Neural crest cell (in vitro differentiated cells): ENCODE measurements around the gene KRTAP9-3. TPM values are rescaled to one million over a fixed set of nuclear protein-coding genes. Genes with fewer than 3 reads are reported as not detected.

Experiments
- DNase-seq: peaks from one replicate; pipeline ENCODE4 v3.0.0; 2021; ENCODE audit warnings: low read depth, mixed read lengths, low spot score
- H3K27ac Mint-ChIP-seq: one replicate; pipeline ENCODE4 v1.8.0; 2021; ENCODE audit warnings: mild to moderate bottlenecking, mixed read lengths; ENCODE audit not compliant: unreplicated experiment
- H3K27me3 Mint-ChIP-seq: 2 replicates; pipeline ENCODE4 v1.8.0; 2021; ENCODE audit warnings: low read depth, mild to moderate bottlenecking, mixed read lengths
- H3K36me3 Mint-ChIP-seq: 2 replicates; pipeline ENCODE4 v1.8.0; 2021; ENCODE audit warnings: low read depth, mild to moderate bottlenecking, mixed read lengths
- H3K4me1 Mint-ChIP-seq: 2 replicates; pipeline ENCODE4 v1.8.0; 2021; ENCODE audit warnings: mixed read lengths
- H3K4me3 Mint-ChIP-seq: one replicate; pipeline ENCODE4 v1.8.0; 2021; ENCODE audit warnings: mild to moderate bottlenecking, mixed read lengths
- H3K9me3 Mint-ChIP-seq: 2 replicates; pipeline ENCODE4 v1.8.0; 2021; ENCODE audit warnings: mixed read lengths
- CTCF ChIP-seq: fragments of 200-600 bp; sonication (generic); conservative IDR thresholded peaks from 2 replicates; pipeline ENCODE4 v1.5.0; 2021; ENCODE audit warnings: antibody characterized with exemption, mild to moderate bottlenecking
- total RNA-seq: library from RNA; stranded (reverse); gene quantifications from 2 replicates; pipeline ENCODE4 v1.2.1, GENCODE V29; 2021

Gene KRTAP9-3
- total RNA-seq, 1 donor from 2014 or later: not detected

- H3K27me3 Mint-ChIP-seq: peaks cover 46% of the 10 kb centered on the region
- peaks cover 8% of the 10 kb centered on the region for H3K9me3 Mint-ChIP-seq
- H3K36me3 Mint-ChIP-seq: no peaks in the 10 kb centered on the region
- no peak for TF ChIP-seq CTCF
- H3K4me3 Mint-ChIP-seq: no peak overlapping the region
- no peaks in the 10 kb centered on the region for H3K4me1 Mint-ChIP-seq
- H3K27ac Mint-ChIP-seq: no peak overlapping the region
- no peak for DNase-seq
These were observed 36.2 kb upstream of the KRTAP9-3 start for GRCh38 chr17:41196068-41196467.

- Mint-ChIP-seq H3K36me3 (no peaks in the 10 kb centered on the region), H3K9me3 (peaks cover 5% of the 10 kb centered on the region), H3K27ac (no peak overlapping the region), H3K4me3 (no peak overlapping the region), H3K27me3 (peaks cover 23% of the 10 kb centered on the region), H3K4me1 (no peaks in the 10 kb centered on the region)
- no peak for DNase-seq
- no peak for TF ChIP-seq CTCF
These were observed 32.7 kb upstream of the KRTAP9-3 start for GRCh38 chr17:41199421-41200078.

- no peak overlapping the region for H3K4me3 Mint-ChIP-seq
- no peaks in the 10 kb centered on the region for H3K4me1 Mint-ChIP-seq
- H3K27me3 Mint-ChIP-seq: peaks cover 57% of the 10 kb centered on the region
- H3K36me3 Mint-ChIP-seq: no peaks in the 10 kb centered on the region
- no peak for DNase-seq
- TF ChIP-seq CTCF: no peak
- H3K27ac Mint-ChIP-seq: no peak overlapping the region
- H3K9me3 Mint-ChIP-seq: no peaks in the 10 kb centered on the region
These were observed 20.3 kb upstream of the KRTAP9-3 start for GRCh38 chr17:41211845-41212466.

- H3K27ac Mint-ChIP-seq: no peak overlapping the region
- TF ChIP-seq CTCF: no peak
- no peaks in the 10 kb centered on the region for H3K9me3 Mint-ChIP-seq
- no peaks in the 10 kb centered on the region for H3K4me1 Mint-ChIP-seq
- DNase-seq: no peak
- no peak overlapping the region for H3K4me3 Mint-ChIP-seq
- H3K36me3 Mint-ChIP-seq: no peaks in the 10 kb centered on the region
- peaks cover 61% of the 10 kb centered on the region for H3K27me3 Mint-ChIP-seq
These were observed 19.6 kb upstream of the KRTAP9-3 start for GRCh38 chr17:41212524-41213169.

- peaks cover 44% of the 10 kb centered on the region for H3K27me3 Mint-ChIP-seq
- no peak overlapping the region for H3K4me3 Mint-ChIP-seq
- H3K27ac Mint-ChIP-seq: no peak overlapping the region
- no peak for TF ChIP-seq CTCF
- peaks cover 7% of the 10 kb centered on the region for H3K9me3 Mint-ChIP-seq
- H3K36me3 Mint-ChIP-seq: peaks cover 3% of the 10 kb centered on the region
- H3K4me1 Mint-ChIP-seq: no peaks in the 10 kb centered on the region
- no peak for DNase-seq
These were observed 16.6 kb upstream of the KRTAP9-3 start for GRCh38 chr17:41215681-41216080.
